ENCODE data around the gene RAB30.
"Not testable (repeated sequence)": the region's sequence is repeated elsewhere in the genome, so short reads cannot be mapped to it uniquely, and the experiment has no call there.

Gene RAB30

GRCh38 chr11:83021780-83022125 is 49.9 kb downstream of the RAB30 start:
- Histone ChIP-seq H3K4me1 (ENCODE audit: insufficient read depth, low read length) (peaks cover 34% of the 10 kb centered on the region), H3K9me3 (ENCODE audit: low read length) (no peaks in the 10 kb centered on the region), H3K4me3 (ENCODE audit: low read depth in 1 of 2, low read length in 2 of 2) (no peak overlapping the region), H3K9ac (ENCODE audit: low read length) (no peak overlapping the region), H3K27ac (ENCODE audit: low read depth, low read length) (no peak overlapping the region), H3K36me3 (ENCODE audit: insufficient read depth, low read length) (peaks cover 5% of the 10 kb centered on the region), H3K27me3 (ENCODE audit: control insufficient read depth in 1 of 2, insufficient read depth in 2 of 2, low read length in 2 of 2) (no peaks in the 10 kb centered on the region)

- Histone ChIP-seq H3K9me3 (ENCODE audit: low read length) (no peaks in the 10 kb centered on the region), H3K27me3 (ENCODE audit: control insufficient read depth in 1 of 2, insufficient read depth in 2 of 2, low read length in 2 of 2) (no peaks in the 10 kb centered on the region), H3K4me3 (ENCODE audit: low read depth in 1 of 2, low read length in 2 of 2) (no peak overlapping the region), H3K4me1 (ENCODE audit: insufficient read depth, low read length) (peaks cover 34% of the 10 kb centered on the region), H3K27ac (ENCODE audit: low read depth, low read length) (no peak overlapping the region), H3K9ac (ENCODE audit: low read length) (no peak overlapping the region), H3K36me3 (ENCODE audit: insufficient read depth, low read length) (peaks cover 3% of the 10 kb centered on the region)
Observed at GRCh38 chr11:83020942-83021779, 50.5 kb downstream of the RAB30 start.

- Histone ChIP-seq H3K27ac (ENCODE audit: low read depth, low read length) (no peak overlapping the region), H3K27me3 (ENCODE audit: control insufficient read depth in 1 of 2, insufficient read depth in 2 of 2, low read length in 2 of 2) (no peaks in the 10 kb centered on the region), H3K4me3 (ENCODE audit: low read depth in 1 of 2, low read length in 2 of 2) (no peak overlapping the region), H3K36me3 (ENCODE audit: insufficient read depth, low read length) (no peaks in the 10 kb centered on the region), H3K9me3 (ENCODE audit: low read length) (no peaks in the 10 kb centered on the region), H3K9ac (ENCODE audit: low read length) (no peak overlapping the region), H3K4me1 (ENCODE audit: insufficient read depth, low read length) (peaks cover 26% of the 10 kb centered on the region)
Observed at GRCh38 chr11:83019888-83020579, 51.7 kb downstream of the RAB30 start.

GRCh38 chr11:83014951-83015350 is 56.7 kb downstream of the RAB30 start:
- H3K4me3 ChIP-seq (ENCODE audit: low read depth in 1 of 2, low read length in 2 of 2) = no peak overlapping the region
- H3K27ac ChIP-seq (ENCODE audit: low read depth, low read length) = no peak overlapping the region
- H3K9ac ChIP-seq (ENCODE audit: low read length) = no peak overlapping the region
- H3K9me3 ChIP-seq (ENCODE audit: low read length) = no peaks in the 10 kb centered on the region
- H3K36me3 ChIP-seq (ENCODE audit: insufficient read depth, low read length) = no peaks in the 10 kb centered on the region
- no peaks in the 10 kb centered on the region for H3K27me3 ChIP-seq (ENCODE audit: control insufficient read depth in 1 of 2, insufficient read depth in 2 of 2, low read length in 2 of 2)
- peaks cover 9% of the 10 kb centered on the region for H3K4me1 ChIP-seq (ENCODE audit: insufficient read depth, low read length)

- H3K4me3 ChIP-seq (ENCODE audit: low read depth in 1 of 2, low read length in 2 of 2) = no peak overlapping the region
- no peak overlapping the region for H3K27ac ChIP-seq (ENCODE audit: low read depth, low read length)
- peaks cover 18% of the 10 kb centered on the region for H3K4me1 ChIP-seq (ENCODE audit: insufficient read depth, low read length)
- H3K9ac ChIP-seq (ENCODE audit: low read length) = no peak overlapping the region
- no peaks in the 10 kb centered on the region for H3K36me3 ChIP-seq (ENCODE audit: insufficient read depth, low read length)
- no peaks in the 10 kb centered on the region for H3K27me3 ChIP-seq (ENCODE audit: control insufficient read depth in 1 of 2, insufficient read depth in 2 of 2, low read length in 2 of 2)
- H3K9me3 ChIP-seq (ENCODE audit: low read length) = no peaks in the 10 kb centered on the region
Observed at GRCh38 chr11:83012168-83013067, 59.3 kb downstream of the RAB30 start.

- H3K9ac ChIP-seq (ENCODE audit: low read length) = no peak overlapping the region
Observed at GRCh38 chr11:83011333-83012167, 60.1 kb downstream of the RAB30 start.

GRCh38 chr11:83009999-83010398 is 61.7 kb downstream of the RAB30 start:
- Histone ChIP-seq H3K9ac (ENCODE audit: low read length) (no peak overlapping the region), H3K4me1 (ENCODE audit: insufficient read depth, low read length) (peaks cover 29% of the 10 kb centered on the region), H3K27me3 (ENCODE audit: control insufficient read depth in 1 of 2, insufficient read depth in 2 of 2, low read length in 2 of 2) (no peaks in the 10 kb centered on the region), H3K27ac (ENCODE audit: low read depth, low read length) (no peak overlapping the region), H3K4me3 (ENCODE audit: low read depth in 1 of 2, low read length in 2 of 2) (no peak overlapping the region), H3K36me3 (ENCODE audit: insufficient read depth, low read length) (no peaks in the 10 kb centered on the region), H3K9me3 (ENCODE audit: low read length) (no peaks in the 10 kb centered on the region)

More at GRCh38 chr11:83011333-83012167, 60.1 kb downstream of the RAB30 start:
- Histone ChIP-seq H3K4me3 (ENCODE audit: low read depth in 1 of 2, low read length in 2 of 2) (no peak overlapping the region), H3K36me3 (ENCODE audit: insufficient read depth, low read length) (no peaks in the 10 kb centered on the region), H3K4me1 (ENCODE audit: insufficient read depth, low read length) (peaks cover 24% of the 10 kb centered on the region), H3K27ac (ENCODE audit: low read depth, low read length) (no peak overlapping the region), H3K27me3 (ENCODE audit: control insufficient read depth in 1 of 2, insufficient read depth in 2 of 2, low read length in 2 of 2) (no peaks in the 10 kb centered on the region), H3K9me3 (ENCODE audit: low read length) (no peaks in the 10 kb centered on the region)

- not testable (repeated sequence) for H3K9ac ChIP-seq (ENCODE audit: low read length); H3K27me3 ChIP-seq (ENCODE audit: control insufficient read depth in 1 of 2, insufficient read depth in 2 of 2, low read length in 2 of 2); H3K27ac ChIP-seq (ENCODE audit: low read depth, low read length); H3K9me3 ChIP-seq (ENCODE audit: low read length); H3K36me3 ChIP-seq (ENCODE audit: insufficient read depth, low read length); H3K4me3 ChIP-seq (ENCODE audit: low read depth in 1 of 2, low read length in 2 of 2)
- peaks cover 29% of the 10 kb centered on the region for H3K4me1 ChIP-seq (ENCODE audit: insufficient read depth, low read length)
Observed at GRCh38 chr11:83009136-83009535, 62.6 kb downstream of the RAB30 start.

GRCh38 chr11:83008581-83008923 is 63.1 kb downstream of the RAB30 start:
- no peak overlapping the region for H3K9ac ChIP-seq (ENCODE audit: low read length)
- no peaks in the 10 kb centered on the region for H3K27me3 ChIP-seq (ENCODE audit: control insufficient read depth in 1 of 2, insufficient read depth in 2 of 2, low read length in 2 of 2)
- peaks cover 29% of the 10 kb centered on the region for H3K4me1 ChIP-seq (ENCODE audit: insufficient read depth, low read length)
- H3K36me3 ChIP-seq (ENCODE audit: insufficient read depth, low read length) = no peaks in the 10 kb centered on the region
- no peak overlapping the region for H3K4me3 ChIP-seq (ENCODE audit: low read depth in 1 of 2, low read length in 2 of 2)
- no peaks in the 10 kb centered on the region for H3K9me3 ChIP-seq (ENCODE audit: low read length)
- H3K27ac ChIP-seq (ENCODE audit: low read depth, low read length) = no peak overlapping the region

- peaks cover 29% of the 10 kb centered on the region for H3K4me1 ChIP-seq (ENCODE audit: insufficient read depth, low read length)
- no peak overlapping the region for H3K27ac ChIP-seq (ENCODE audit: low read depth, low read length)
- no peaks in the 10 kb centered on the region for H3K36me3 ChIP-seq (ENCODE audit: insufficient read depth, low read length)
- no peaks in the 10 kb centered on the region for H3K27me3 ChIP-seq (ENCODE audit: control insufficient read depth in 1 of 2, insufficient read depth in 2 of 2, low read length in 2 of 2)
- H3K9ac ChIP-seq (ENCODE audit: low read length) = no peak overlapping the region
- H3K9me3 ChIP-seq (ENCODE audit: low read length) = no peaks in the 10 kb centered on the region
- no peak overlapping the region for H3K4me3 ChIP-seq (ENCODE audit: low read depth in 1 of 2, low read length in 2 of 2)
Observed at GRCh38 chr11:83007909-83008580, 63.7 kb downstream of the RAB30 start.
